ENCODE data around the gene VIPR2.

DNA sequence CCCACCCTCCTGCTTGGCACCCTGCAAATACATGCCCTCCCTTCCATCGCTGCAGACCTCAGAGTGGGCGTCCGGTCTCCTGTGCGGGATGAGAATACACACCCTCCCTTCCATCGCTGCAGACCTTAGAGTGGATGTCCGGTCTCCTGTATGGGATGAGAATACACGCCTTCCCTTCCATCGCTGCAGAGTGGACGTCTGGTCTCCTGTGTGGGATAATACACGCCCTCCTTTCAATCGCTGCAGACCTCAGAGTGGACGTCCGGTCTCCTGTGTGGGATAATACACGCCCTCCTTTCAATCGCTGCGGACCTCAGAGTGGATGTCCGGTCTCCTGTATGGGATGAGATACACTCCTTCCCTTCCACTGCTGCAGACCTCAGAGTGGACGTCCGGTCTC lies 128.1 kb downstream of the VIPR2 start:
- no peak for TF ChIP-seq SRF (IDR thresholded peaks at IDR 0.05; ENCODE audit: low read depth, low read length)
- no peak for TF ChIP-seq TARDBP (CRISPR knock-in tag; IDR thresholded peaks at IDR 0.05)
- TF ChIP-seq TCF7L2 (IDR thresholded peaks at IDR 0.05; ENCODE audit: low read depth, low read length) = no peak
- TF ChIP-seq TAF1 (CRISPR knock-in tag; IDR thresholded peaks at IDR 0.05) = no peak
